GM23248 (cell line): Measurements from ENCODE around the gene ISG15.

ENCODE experiments used
- EZH2 ChIP-seq: fragments of 200-600 bp; sonication (generic); IDR thresholded peaks from 2 replicates; pipeline ENCODE4 v1.6.1; 2018; ENCODE audit warnings: antibody characterized with exemption, mild to moderate bottlenecking; ENCODE audit not compliant: insufficient read depth, poor library complexity, severe bottlenecking
- EZH2phosphoT487 ChIP-seq: fragments of 200-600 bp; sonication (generic); IDR thresholded peaks from 2 replicates; pipeline ENCODE4 v1.6.1; 2018; ENCODE audit warnings: antibody characterized with exemption, moderate library complexity, mild to moderate bottlenecking, low read depth; ENCODE audit not compliant: insufficient read depth

GRCh38 chr1:970973-971730 lies 42.1 kb upstream of the ISG15 start:
- TF ChIP-seq EZH2 (no peak), EZH2phosphoT487 (no peak)
